Nephron (organoid): Measurements from ENCODE around the gene CHD9.

ENCODE experiments used
- H3K27ac Mint-ChIP-seq, 3 experiments: 2 replicates each; pipeline ENCODE4 v1.8.0; 2020; ENCODE audit warnings: mixed read lengths in 3 of 3, mild to moderate bottlenecking in 2 of 3, moderate library complexity in 1 of 3
- H3K27me3 Mint-ChIP-seq: 2 replicates; pipeline ENCODE4 v1.8.0; 2021; ENCODE audit warnings: low read depth, mild to moderate bottlenecking, moderate library complexity, mixed read lengths
- H3K36me3 Mint-ChIP-seq: 2 replicates; pipeline ENCODE4 v1.8.0; 2020; ENCODE audit warnings: low read depth, mixed read lengths
- H3K4me1 Mint-ChIP-seq: 2 replicates; pipeline ENCODE4 v1.8.0; 2020; ENCODE audit warnings: mixed read lengths
- H3K4me3 Mint-ChIP-seq, 3 experiments: 2 replicates each; pipeline ENCODE4 v1.8.0; 2020; ENCODE audit warnings: mild to moderate bottlenecking in 3 of 3, mixed read lengths in 3 of 3, moderate library complexity in 2 of 3
- H3K9me3 Mint-ChIP-seq: 2 replicates; pipeline ENCODE4 v1.8.0; 2020; ENCODE audit warnings: mixed read lengths
- TF ChIP-seq, protein P1 (sequence below), 3 experiments: fragments of 200-600 bp; sonication (generic); IDR thresholded peaks; one replicate each; pipeline ENCODE4 v1.5.0; 2021; ENCODE audit warnings: antibody characterized with exemption in 3 of 3; ENCODE audit not compliant: unreplicated experiment in 3 of 3

CHD9 gene

DNA sequence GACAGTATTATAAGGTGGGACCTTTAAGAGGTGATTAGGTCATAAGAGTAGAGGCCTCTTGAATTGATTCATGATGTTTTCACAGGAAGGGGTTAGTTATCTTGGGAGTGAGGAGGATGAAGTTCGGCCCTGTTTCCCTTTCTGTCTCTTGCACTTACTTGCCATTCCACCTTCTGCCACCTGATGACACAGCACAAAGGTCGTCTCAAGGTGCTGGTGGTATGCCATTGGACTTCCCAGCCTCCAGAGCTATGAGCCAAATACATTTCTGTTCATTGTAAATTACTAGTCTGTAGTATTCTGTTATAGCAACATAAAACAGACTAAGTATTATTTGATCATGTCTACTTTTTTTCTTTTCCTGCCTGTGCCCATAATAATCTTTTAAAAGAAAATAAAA lies 23.5 kb downstream of the CHD9 start:
- Mint-ChIP-seq H3K4me3 (peak overlapping the region in 1 of 3 experiments; percentile 26), H3K27me3 (no peaks in the 10 kb centered on the region), H3K27ac (peak overlapping the region; percentile 16 to 100 (median 97)), H3K4me1 (peaks cover 58% of the 10 kb centered on the region), H3K9me3 (peaks cover 12% of the 10 kb centered on the region), H3K36me3 (peaks cover 31% of the 10 kb centered on the region)
- TF ChIP-seq, protein P1, sequence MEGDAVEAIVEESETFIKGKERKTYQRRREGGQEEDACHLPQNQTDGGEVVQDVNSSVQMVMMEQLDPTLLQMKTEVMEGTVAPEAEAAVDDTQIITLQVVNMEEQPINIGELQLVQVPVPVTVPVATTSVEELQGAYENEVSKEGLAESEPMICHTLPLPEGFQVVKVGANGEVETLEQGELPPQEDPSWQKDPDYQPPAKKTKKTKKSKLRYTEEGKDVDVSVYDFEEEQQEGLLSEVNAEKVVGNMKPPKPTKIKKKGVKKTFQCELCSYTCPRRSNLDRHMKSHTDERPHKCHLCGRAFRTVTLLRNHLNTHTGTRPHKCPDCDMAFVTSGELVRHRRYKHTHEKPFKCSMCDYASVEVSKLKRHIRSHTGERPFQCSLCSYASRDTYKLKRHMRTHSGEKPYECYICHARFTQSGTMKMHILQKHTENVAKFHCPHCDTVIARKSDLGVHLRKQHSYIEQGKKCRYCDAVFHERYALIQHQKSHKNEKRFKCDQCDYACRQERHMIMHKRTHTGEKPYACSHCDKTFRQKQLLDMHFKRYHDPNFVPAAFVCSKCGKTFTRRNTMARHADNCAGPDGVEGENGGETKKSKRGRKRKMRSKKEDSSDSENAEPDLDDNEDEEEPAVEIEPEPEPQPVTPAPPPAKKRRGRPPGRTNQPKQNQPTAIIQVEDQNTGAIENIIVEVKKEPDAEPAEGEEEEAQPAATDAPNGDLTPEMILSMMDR (IDR thresholded peaks at IDR 0.05; ENCODE audit: unreplicated experiment in 3 of 3) = no peak

DNA sequence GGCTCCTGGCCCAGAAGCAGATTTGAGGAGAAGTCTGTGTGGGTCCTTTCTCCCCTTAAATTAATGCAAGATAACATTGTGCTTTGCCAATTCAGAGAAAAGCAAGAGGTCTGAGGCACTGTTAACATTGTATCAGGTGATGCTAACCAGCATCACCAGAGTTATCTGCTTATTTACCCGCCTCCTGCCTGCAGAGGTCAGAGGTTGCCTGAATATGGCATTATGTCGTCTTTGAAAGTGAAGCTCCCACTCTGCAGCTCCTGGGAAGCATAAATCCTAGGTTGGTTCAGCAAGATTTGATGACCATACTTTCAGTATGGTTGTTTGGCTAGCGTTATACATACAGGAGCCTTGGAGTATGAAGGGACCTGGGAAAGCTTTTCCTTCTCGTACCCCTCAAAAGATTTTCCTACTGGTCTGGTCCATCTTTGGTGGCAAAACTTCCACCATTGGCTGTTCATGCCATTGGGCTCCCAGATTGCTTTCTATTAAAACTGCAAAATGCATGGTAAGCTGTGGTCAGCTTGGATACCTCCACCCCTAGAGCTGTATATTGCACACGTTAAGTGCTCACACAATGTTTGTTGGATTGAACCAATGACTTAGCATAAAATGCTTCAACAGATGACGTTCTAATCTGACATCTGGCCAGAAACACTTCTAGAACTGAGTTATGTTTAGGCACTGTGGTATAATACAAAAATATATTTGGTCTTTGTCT lies 24.1 kb downstream of the CHD9 start:
- TF ChIP-seq, protein P1 (IDR thresholded peaks at IDR 0.05; ENCODE audit: unreplicated experiment in 3 of 3) = no peak
- no peaks in the 10 kb centered on the region for H3K27me3 Mint-ChIP-seq
- peaks cover 8% of the 10 kb centered on the region for H3K9me3 Mint-ChIP-seq
- H3K4me1 Mint-ChIP-seq = peaks cover 59% of the 10 kb centered on the region
- no peak overlapping the region for H3K4me3 Mint-ChIP-seq
- peak overlapping the region; percentile 16 to 100 (median 97) for H3K27ac Mint-ChIP-seq
- peaks cover 25% of the 10 kb centered on the region for H3K36me3 Mint-ChIP-seq

DNA sequence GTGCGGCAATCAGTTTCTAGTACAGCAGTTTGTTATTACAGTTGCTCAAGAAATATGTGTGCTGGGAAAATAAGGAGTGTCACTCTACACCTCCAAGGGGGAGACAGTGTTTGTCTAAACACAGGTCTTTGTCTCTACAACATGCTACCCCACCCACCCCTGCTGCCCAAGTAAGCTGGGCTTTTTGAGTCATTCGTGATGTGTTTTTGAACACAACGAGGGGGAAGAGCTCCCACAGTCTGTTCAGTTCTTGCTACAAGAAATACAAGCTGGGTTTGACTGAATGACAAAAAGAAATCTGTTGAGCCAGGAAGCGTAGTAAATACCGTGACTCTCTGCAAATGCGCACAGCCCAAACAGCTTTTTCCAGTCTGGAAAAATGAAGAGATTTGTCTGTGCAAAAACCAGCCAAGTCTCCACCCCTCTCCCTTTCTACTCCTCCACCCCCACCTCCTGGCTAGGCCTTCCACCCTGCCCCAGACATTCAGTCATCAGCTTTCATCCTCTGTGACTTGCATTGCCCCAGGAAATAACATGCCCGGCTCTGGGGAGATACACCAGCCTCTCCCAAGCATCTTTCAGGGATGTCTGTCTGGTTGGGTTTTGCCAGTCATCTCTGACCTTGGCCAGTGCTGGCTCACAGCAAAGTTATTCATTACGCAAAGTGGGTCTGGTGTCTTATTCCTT lies 25.7 kb downstream of the CHD9 start:
- H3K4me3 Mint-ChIP-seq = peak overlapping the region in 2 of 3 experiments; percentile 62 to 66
- peak overlapping the region; percentile 91 to 100 (median 97) for H3K27ac Mint-ChIP-seq
- TF ChIP-seq, protein P1 (IDR thresholded peaks at IDR 0.05; ENCODE audit: unreplicated experiment in 3 of 3) = no peak
- no peaks in the 10 kb centered on the region for H3K27me3 Mint-ChIP-seq
- H3K36me3 Mint-ChIP-seq = peaks cover 12% of the 10 kb centered on the region
- peaks cover 4% of the 10 kb centered on the region for H3K9me3 Mint-ChIP-seq
- peaks cover 75% of the 10 kb centered on the region for H3K4me1 Mint-ChIP-seq

DNA sequence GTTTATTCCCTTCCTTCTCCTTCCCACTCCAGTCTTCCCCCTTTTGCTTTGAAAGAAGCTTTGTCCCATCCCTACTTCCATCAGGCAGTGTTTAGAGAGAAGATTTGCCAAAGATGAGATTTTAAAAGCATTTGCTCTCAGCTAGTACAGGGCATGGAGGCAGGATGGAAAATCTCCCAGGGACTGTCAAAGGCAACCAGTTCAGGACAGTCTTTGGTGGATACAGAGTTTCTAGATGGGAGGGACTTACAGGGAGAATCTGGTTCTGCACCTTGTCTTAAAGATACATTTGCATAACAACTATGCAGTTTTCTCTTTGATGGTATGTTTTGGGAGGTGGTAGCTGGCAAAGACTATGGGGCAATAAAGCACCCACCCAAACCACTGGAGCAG lies 26.2 kb downstream of the CHD9 start:
- H3K36me3 Mint-ChIP-seq = peaks cover 8% of the 10 kb centered on the region
- no peaks in the 10 kb centered on the region for H3K27me3 Mint-ChIP-seq
- TF ChIP-seq, protein P1 (IDR thresholded peaks at IDR 0.05; ENCODE audit: unreplicated experiment in 3 of 3) = no peak
- peak overlapping the region; percentile 91 to 100 (median 97) for H3K27ac Mint-ChIP-seq
- peaks cover 80% of the 10 kb centered on the region for H3K4me1 Mint-ChIP-seq
- peak overlapping the region in 2 of 3 experiments; percentile 62 to 66 for H3K4me3 Mint-ChIP-seq
- H3K9me3 Mint-ChIP-seq = no peaks in the 10 kb centered on the region

DNA sequence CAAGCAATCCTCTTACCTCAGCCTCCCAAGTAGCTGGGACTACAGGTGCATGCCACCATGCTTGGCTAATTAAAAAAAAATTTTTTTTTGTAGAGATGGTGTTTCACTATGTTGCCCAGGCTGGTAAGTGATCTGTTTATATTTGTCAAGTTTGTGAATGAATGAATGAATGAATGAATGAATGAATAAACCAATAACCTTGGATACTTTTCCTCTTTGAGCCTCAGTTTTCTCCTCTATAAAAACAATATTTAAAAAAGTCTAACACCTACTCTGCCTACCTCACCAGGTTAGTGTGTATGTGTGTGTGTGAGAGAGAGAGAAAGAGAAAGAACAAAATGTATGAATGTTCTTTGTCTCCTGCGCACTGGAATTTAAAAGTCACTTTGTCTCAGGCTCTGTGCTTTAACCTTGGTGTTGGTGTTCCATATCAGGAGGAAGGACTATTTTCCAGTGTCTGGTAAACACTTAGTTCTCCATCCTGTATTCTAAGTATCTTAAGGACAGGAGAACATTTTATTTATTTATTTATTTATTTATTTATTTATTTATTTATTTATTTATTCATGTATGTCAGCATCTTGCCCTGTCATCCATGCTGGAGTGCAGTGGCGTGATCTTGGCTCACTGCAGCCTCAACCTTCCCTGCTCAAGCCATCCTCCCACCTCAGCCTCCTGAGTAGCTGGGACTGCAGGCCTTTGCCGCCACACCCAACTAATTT lies 27.1 kb downstream of the CHD9 start:
- Mint-ChIP-seq H3K27me3 (no peaks in the 10 kb centered on the region), H3K36me3 (peaks cover 8% of the 10 kb centered on the region), H3K4me3 (no peak overlapping the region), H3K9me3 (no peaks in the 10 kb centered on the region), H3K27ac (peak overlapping the region; percentile 49 to 100 (median 80)), H3K4me1 (peaks cover 88% of the 10 kb centered on the region)
- TF ChIP-seq, protein P1 (IDR thresholded peaks at IDR 0.05; ENCODE audit: unreplicated experiment in 3 of 3) = no peak
